ENCODE measurements around the gene STARD10. TPM values are rescaled to one million over a fixed set of nuclear protein-coding genes. Genes with fewer than 3 reads are reported as not detected.

Gene STARD10
- total and polyA plus RNA-seq, 9 of the 15 experiments (the other 6 are each of a cell fraction or from before 2014, with no cell fraction given): 0.15 to 52.9 (median 32.3) TPM

DNA sequence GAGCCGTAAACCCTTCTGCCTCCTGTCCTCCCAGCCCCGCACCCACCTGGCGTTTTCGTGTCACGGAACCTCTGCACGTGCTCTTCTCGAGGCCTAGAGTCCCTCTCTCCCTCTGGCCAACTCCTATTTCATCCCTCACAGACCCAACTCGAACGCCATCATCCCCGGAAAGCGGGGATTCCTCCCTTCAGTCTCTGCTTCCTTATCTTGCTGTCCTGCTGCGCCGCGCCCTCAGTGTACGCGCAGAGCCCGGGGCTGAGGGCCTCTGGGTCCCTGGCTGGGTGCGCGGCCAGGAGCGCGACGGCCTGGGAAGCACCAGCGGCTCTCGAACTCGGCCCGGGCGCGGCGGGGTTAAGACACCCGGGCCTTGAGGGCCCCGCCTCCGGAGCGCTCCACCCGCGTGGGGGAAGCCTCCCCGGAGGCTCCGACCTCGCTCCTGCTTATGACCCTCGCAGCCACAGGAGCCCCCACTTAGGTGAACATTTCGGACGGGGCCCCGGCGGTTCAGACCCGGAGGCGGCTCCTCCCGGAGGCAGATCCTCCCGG is 20.0 kb upstream of the STARD10 start (continued):
- TF ChIP-seq, protein P1, sequence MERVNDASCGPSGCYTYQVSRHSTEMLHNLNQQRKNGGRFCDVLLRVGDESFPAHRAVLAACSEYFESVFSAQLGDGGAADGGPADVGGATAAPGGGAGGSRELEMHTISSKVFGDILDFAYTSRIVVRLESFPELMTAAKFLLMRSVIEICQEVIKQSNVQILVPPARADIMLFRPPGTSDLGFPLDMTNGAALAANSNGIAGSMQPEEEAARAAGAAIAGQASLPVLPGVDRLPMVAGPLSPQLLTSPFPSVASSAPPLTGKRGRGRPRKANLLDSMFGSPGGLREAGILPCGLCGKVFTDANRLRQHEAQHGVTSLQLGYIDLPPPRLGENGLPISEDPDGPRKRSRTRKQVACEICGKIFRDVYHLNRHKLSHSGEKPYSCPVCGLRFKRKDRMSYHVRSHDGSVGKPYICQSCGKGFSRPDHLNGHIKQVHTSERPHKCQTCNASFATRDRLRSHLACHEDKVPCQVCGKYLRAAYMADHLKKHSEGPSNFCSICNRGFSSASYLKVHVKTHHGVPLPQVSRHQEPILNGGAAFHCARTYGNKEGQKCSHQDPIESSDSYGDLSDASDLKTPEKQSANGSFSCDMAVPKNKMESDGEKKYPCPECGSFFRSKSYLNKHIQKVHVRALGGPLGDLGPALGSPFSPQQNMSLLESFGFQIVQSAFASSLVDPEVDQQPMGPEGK (CRISPR knock-in tag; IDR thresholded peaks at IDR 0.05; ENCODE audit: borderline replicate concordance): no peak
- TF ChIP-seq, protein P2, sequence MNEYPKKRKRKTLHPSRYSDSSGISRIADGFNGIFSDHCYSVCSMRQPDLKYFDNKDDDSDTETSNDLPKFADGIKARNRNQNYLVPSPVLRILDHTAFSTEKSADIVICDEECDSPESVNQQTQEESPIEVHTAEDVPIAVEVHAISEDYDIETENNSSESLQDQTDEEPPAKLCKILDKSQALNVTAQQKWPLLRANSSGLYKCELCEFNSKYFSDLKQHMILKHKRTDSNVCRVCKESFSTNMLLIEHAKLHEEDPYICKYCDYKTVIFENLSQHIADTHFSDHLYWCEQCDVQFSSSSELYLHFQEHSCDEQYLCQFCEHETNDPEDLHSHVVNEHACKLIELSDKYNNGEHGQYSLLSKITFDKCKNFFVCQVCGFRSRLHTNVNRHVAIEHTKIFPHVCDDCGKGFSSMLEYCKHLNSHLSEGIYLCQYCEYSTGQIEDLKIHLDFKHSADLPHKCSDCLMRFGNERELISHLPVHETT (CRISPR knock-in tag; conservative IDR thresholded peaks at IDR 0.05 in 1 of 2, IDR thresholded peaks at IDR 0.05 in 1 of 2): peak in 1 of 2 experiments; percentile 70; a peak in 2 of 4 replicates
- TF ChIP-seq ZNF354B (CRISPR knock-in tag; IDR thresholded peaks at IDR 0.05) (no peak), KAT8 (IDR thresholded peaks at IDR 0.05; ENCODE audit: low read depth) (no peak), ZHX1 (conservative IDR thresholded peaks at IDR 0.05; ENCODE audit: low read length) (no peak), SP2 (IDR thresholded peaks at IDR 0.05; ENCODE audit: extremely low read depth, low read depth, low read length, poor library complexity, severe bottlenecking) (no peak), XRCC4 (IDR thresholded peaks at IDR 0.05; ENCODE audit: extremely low read depth, insufficient read depth, insufficient read length) (no peak), PYGO2 (tag; IDR thresholded peaks at IDR 0.05) (no peak), MYC (IDR thresholded peaks at IDR 0.05; ENCODE audit: low read depth, low read length) (peak; percentile 76), MYC (CRISPR knock-in tag; IDR thresholded peaks at IDR 0.05; ENCODE audit: borderline replicate concordance, low read depth) (peak; percentile 45; the same call in 1 of the 2 replicates), IRF9 (tag; IDR thresholded peaks at IDR 0.05) (no peak), ZNF766 (CRISPR knock-in tag; conservative IDR thresholded peaks at IDR 0.05) (no peak), ZFP91 (CRISPR knock-in tag; IDR thresholded peaks at IDR 0.05) (no peak)
- TF ChIP-seq, protein P3, sequence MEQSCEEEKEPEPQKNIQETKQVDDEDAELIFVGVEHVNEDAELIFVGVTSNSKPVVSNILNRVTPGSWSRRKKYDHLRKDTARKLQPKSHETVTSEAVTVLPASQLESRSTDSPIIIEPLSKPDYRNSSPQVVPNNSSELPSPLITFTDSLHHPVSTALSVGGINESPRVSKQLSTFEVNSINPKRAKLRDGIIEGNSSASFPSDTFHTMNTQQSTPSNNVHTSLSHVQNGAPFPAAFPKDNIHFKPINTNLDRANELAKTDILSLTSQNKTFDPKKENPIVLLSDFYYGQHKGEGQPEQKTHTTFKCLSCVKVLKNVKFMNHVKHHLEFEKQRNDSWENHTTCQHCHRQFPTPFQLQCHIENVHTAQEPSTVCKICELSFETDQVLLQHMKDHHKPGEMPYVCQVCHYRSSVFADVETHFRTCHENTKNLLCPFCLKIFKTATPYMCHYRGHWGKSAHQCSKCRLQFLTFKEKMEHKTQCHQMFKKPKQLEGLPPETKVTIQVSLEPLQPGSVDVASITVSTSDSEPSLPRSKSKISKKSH (CRISPR knock-in tag; IDR thresholded peaks at IDR 0.05): no peak

All from K562 (cell line).